CD4-positive, alpha-beta T cell treated with Interleukin-6 at 100 ng/mL for 8 hours (primary cell): Measurements from ENCODE around the gene MALL.
"Not testable (repeated sequence)": the region's sequence is repeated elsewhere in the genome, so short reads cannot be mapped to it uniquely, and the experiment has no call there.

Experiments
- DNase-seq: peaks from one replicate; pipeline ENCODE4 v3.0.0-alpha.2; 2020; ENCODE audit warnings: mixed read lengths, low spot score

Gene MALL

DNA sequence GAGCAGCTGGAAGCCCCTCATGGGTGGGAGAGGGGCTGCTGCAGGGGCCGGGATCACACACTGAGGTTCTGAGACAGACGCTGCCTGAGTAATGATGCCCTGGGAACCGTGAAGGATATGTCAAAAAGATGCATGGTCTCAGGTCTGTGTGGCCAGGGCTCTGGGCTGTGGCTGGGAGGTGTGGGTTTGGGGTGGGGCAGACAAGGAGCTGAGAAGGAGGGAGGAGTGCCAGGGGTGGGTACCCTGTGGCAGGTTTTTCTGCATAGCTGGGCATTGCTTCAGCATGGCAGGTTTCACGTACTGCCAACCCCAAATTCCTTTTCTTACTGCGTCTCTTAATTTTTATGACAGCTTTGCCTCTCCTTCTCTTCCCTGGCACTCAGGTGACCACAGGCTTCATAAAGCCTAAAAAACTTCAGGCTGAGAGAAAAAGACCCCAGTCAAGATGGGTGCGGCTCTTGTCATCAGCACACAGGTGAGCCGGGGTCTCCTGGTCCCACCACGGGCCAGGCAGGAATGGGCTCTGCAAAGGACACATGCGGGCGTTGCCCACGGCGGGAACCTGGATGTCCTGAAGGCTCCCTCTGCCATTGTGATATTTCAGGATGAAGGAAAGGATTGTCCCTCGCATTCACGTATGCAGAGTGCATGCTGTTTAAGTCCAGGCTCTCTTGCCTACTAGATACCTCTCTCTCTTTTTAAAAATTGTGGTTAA lies 18.0 kb downstream of the MALL start:
- no peak for DNase-seq

GRCh38 chr2:110095994-110096633 lies 19.5 kb downstream of the MALL start:
- DNase-seq, result no peak

- not testable (repeated sequence) for DNase-seq
These were observed 20.6 kb downstream of the MALL start for GRCh38 chr2:110094884-110095534.

DNA sequence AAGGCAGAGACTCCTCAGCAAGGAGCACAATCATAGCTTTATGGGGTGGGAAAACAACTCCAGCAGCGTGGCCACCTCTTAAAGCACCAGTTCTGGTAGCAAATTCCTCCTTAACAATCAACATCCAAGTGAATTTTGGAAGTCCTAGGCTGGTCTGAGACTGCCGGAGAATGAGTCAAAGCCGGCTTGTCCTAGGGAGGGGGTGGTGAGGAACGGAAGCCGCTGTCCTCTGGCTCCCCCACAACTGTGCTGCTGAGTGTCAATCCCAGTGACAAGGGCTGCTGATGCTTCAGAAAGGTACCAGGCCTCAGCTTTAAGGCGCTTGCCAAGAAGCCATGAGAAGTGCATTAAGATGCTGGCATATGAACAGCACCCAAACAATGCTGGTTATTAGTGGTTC lies 21.7 kb downstream of the MALL start:
- DNase-seq, result not testable (repeated sequence)

- not testable (repeated sequence) for DNase-seq
These were observed 25.5 kb downstream of the MALL start for GRCh38 chr2:110090164-110090563.

GRCh38 chr2:110083757-110084156 lies 31.9 kb downstream of the MALL start:
- not testable (repeated sequence) for DNase-seq

DNA sequence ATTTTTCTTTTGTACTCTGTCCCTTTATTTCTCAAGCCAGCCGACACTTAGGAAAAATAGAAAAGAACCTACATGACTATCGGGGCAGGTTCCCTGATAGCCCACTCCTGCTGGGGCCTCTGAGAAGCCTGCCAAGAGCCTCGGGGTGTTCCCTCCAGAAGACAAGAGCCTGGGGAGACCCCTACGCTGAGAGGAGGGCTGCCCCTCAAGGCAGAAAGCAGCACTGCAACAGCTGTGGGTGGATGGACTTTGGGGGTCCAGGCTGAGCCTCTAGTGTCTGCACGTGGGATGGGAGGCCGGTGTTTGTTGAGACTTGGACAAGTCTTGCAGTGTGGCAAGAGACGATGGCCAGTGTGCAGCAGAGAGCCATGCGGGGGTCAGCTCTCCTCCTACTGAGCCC lies 32.5 kb downstream of the MALL start:
- not testable (repeated sequence) for DNase-seq

DNA sequence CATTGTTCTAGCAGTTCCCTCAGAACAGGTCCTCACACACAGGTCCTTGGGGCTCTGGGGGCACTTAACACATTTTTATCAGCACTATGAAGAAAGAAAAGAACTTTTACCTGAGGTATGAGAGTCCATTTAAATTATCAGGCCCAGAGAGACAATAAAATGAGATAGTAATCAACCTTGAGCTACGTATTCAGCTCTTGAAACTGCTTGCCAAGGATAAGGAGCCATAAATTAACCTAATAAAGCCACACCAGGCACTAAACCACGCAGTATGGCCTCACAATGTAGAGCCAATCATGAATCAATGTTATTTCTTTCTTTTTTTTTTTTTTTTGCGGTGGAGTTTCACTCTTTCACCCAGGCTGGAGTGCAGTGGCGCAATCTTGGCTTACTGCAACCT lies 37.5 kb downstream of the MALL start:
- not testable (repeated sequence) for DNase-seq

DNA sequence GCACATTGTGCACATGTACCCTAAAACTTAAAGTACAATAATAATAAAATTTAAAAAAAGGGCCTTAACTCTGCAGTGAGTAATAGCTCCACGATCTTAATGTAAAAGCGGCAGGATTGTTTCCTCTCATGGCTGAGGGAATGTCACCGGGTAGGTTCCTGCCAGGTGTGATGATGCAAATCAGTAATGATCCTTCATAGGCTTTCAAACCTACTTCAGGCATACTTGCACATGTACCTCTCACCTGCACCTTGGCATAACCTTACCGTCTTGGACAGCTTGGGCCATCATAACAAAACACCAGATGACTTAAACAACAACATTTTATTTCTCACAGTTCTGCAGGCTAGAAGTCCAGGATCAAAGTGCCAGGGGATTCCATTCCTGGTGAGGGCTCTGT lies 39.7 kb downstream of the MALL start:
- DNase-seq, result not testable (repeated sequence)

DNA sequence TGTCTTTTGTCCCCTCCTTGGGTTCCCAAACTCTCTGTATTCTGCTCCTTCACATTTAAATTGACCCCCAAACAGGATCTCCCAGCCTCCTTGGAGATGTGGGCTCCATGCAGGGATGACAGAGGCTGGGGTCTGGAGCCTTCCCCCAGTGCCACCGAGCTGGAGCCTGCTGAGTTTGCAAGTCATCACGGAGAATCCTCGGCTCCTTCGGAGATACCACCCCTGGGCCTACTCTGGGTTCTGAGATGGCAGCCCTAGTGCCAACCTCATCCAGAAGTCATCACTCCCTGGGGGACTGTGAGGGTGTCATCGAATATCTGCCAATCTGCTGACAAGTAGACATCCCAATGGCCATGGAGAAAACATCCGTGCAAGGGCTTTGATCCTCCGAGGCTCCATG lies 45.8 kb downstream of the MALL start:
- not testable (repeated sequence) for DNase-seq

- DNase-seq, result not testable (repeated sequence)
These were observed 47.5 kb downstream of the MALL start for GRCh38 chr2:110068153-110068552.

DNA sequence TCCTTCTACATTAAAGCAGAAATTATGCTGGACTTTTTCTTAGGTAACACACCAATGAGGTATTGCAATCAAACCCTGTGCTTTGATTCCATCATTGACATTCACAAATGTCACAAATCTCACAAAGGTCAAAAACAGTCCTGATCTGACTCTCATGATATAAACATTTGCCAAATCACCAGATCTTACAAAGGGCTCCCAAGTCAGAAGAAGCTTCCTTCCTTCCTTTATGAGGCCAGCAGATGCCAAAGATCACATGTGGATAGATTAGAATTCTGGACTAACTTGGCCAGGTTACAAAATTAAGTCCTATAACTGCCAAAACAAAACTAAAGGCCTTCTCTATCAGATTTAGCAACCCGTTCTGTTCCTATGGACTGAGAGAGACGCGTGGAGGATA lies 53.3 kb downstream of the MALL start:
- not testable (repeated sequence) for DNase-seq

DNA sequence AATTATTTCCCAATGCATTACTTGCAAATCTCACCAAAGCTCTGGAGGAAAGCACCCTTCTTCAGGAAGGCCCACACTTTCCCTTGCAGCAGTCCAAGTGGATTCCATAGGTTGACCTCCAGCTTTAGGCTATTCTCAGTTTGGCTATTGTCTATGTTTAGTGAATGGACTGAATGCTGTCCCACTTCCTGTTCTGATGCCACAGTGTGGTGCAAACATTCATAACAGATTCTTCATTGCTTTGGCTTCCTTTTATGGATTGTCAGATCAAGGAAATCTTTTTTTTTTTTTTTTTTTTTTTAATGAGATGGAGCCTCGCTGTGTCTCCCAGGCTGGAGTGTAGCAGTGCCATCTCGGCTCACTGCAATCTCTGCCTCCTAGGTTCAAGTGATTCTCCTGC lies 55.1 kb downstream of the MALL start:
- DNase-seq, result not testable (repeated sequence)

DNA sequence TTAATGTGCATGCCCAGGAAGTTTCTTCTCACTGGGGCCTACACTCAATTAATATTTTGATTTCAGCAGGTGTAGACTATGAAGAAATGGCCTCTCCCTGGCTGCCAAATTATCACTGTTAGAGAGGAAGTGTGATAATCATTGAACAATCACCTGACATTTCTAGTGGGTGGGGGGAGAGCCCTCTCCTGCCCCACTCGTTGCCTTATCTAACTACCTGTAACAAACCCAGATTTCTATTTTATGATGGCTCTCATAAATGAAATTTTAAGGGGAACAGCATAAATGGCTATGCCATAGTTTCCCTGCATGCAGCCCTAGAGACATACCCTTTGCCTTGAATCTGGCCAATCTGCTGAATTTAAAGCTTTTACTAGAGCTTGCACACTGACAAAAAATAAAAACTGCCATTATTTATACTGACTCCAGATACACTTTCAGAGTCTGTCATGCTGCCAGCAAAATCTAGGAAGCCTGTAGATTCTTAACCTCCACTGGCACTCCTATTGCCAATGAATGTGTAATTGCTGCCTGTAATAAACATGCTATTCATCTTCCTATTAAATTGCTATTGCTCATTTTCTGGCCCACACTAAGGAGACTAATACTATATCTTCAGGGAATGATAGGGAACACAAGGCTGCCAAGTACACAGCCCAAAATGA lies 55.8 kb downstream of the MALL start:
- not testable (repeated sequence) for DNase-seq

GRCh38 chr2:110059009-110059693 lies 56.5 kb downstream of the MALL start:
- not testable (repeated sequence) for DNase-seq

GRCh38 chr2:110058034-110058433 lies 57.6 kb downstream of the MALL start:
- not testable (repeated sequence) for DNase-seq

DNA sequence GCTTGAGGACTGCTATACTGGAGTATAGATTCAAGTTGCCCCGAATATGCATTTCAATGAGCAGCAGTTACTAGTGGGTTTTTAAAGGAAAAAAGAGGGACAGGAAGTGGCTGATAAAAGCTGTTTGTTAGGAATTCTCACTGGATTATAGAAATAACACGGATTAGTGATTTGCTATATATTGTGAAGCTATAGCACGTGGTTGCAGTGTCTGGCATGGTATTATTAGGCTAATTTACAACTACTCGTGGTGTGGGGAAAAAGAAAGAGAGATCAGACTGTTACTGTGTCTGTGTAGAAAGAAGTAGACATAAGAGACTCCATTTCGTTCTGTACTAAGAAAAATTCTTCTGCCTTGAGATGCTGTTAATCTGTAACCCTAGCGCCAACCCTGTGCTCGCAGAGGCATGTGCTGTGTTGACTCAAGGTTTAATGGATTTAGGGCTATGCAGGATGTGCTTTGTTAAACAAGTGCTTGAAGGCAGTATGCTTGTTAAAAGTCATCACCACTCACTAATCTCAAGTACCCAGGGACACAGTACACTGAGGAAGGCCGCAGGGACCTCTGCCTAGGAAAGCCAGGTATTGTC lies 59.7 kb downstream of the MALL start:
- not testable (repeated sequence) for DNase-seq

DNA sequence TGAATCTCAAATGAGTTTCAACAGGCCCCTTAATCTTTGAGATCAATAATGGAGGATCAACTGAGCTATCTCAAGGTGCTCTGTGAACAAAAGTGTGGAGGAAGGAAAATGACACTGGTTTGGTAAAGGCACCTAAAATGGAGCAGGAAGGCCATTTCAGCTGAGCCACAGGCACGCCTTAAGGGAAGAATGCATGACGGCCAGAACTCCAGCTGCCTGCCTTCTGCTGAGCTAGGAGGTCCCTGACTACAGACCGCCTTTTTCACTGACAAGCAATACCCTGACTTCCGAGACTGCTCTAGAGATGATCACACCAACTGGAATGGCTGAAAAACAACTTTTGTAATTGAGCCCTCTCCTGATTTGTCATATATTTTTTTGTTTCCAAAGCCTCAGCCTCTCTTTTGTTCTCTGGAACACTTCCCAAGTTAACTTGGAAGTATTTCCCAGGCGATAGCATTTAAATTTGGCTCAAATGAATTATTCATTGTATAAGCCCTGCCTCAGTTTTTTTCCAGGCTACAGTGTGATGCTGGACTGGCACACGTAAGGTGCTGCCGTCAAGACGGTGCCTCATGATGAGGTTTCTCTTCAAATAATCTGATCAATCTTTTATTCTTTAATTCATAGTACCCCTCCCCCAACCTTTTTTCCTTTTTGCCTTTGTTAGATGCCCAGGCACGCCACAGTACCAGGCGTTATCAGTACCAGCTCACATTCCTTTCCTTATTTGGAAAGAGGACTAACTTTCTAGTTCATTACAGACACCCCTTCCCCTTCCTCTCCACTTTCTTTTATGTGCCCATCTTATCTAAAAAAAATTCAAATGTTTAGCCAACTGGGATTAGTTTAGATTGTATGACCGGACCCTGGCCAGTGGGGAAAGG lies 60.9 kb downstream of the MALL start:
- DNase-seq, result not testable (repeated sequence)

DNA sequence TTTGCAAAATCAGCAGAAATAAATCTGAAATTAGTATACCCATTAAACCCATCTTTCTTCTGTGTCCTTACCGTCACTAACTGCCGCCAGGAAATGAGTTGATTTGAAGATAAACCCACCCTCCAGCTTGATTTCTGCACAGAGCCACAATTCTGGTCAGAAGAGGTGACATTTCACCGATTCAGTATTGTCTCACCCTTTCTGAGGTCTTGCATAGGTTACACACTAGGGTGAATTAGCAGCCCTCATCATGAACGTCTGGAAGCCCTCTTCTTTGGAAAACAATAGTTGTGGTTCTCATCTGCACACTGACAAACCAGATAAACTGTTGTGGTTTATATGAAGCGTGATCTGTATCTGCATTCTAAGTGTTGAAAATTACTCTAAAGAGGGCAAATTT lies 61.9 kb downstream of the MALL start:
- DNase-seq, result not testable (repeated sequence)

- DNase-seq, result not testable (repeated sequence)
These were observed 63.5 kb downstream of the MALL start for GRCh38 chr2:110052166-110052565.
